ENCODE data around the gene UPK1B. TPM values are rescaled to one million over a fixed set of nuclear protein-coding genes. Genes with fewer than 3 reads are reported as not detected.
"Not testable (repeated sequence)": the region's sequence is repeated elsewhere in the genome, so short reads cannot be mapped to it uniquely, and the experiment has no call there.

The UPK1B gene
- total RNA-seq, 2 experiments from 2014 or later = not detected

GRCh38 chr3:119160361-119160760 lies 13.0 kb upstream of the UPK1B start:
- Mint-ChIP-seq H3K9me3 (peaks cover 9% of the 10 kb centered on the region), H3K36me3 (peaks cover 3% of the 10 kb centered on the region), H3K27ac (no peak overlapping the region), H3K27me3 (peaks cover 37% of the 10 kb centered on the region), H3K4me3 (no peak overlapping the region), H3K4me1 (no peaks in the 10 kb centered on the region)
- DNase-seq = no peak

GRCh38 chr3:119160815-119161214 lies 12.6 kb upstream of the UPK1B start:
- Mint-ChIP-seq H3K4me1 (no peaks in the 10 kb centered on the region), H3K9me3 (peaks cover 7% of the 10 kb centered on the region), H3K27ac (no peak overlapping the region), H3K36me3 (peaks cover 3% of the 10 kb centered on the region), H3K4me3 (no peak overlapping the region), H3K27me3 (peaks cover 40% of the 10 kb centered on the region)
- no peak for DNase-seq

GRCh38 chr3:119161240-119161639 lies 12.2 kb upstream of the UPK1B start:
- Mint-ChIP-seq H3K9me3 (peaks cover 7% of the 10 kb centered on the region), H3K4me1 (no peaks in the 10 kb centered on the region), H3K36me3 (peaks cover 3% of the 10 kb centered on the region), H3K4me3 (no peak overlapping the region), H3K27me3 (peaks cover 43% of the 10 kb centered on the region), H3K27ac (no peak overlapping the region)
- no peak for DNase-seq

- H3K27me3 Mint-ChIP-seq = peaks cover 38% of the 10 kb centered on the region
- not testable (repeated sequence) for H3K27ac Mint-ChIP-seq, H3K4me3 Mint-ChIP-seq, H3K4me1 Mint-ChIP-seq, H3K9me3 Mint-ChIP-seq, H3K36me3 Mint-ChIP-seq, DNase-seq
Measured at GRCh38 chr3:119164745-119165144, 8.7 kb upstream of the UPK1B start.

- DNase-seq = no peak
- H3K27me3 Mint-ChIP-seq = peaks cover 9% of the 10 kb centered on the region
- H3K4me3 Mint-ChIP-seq = no peak overlapping the region
- no peaks in the 10 kb centered on the region for H3K36me3 Mint-ChIP-seq
- no peak overlapping the region for H3K27ac Mint-ChIP-seq
- no peaks in the 10 kb centered on the region for H3K4me1 Mint-ChIP-seq
- no peaks in the 10 kb centered on the region for H3K9me3 Mint-ChIP-seq
Measured at GRCh38 chr3:119170821-119171220, 2.6 kb upstream of the UPK1B start.

- Mint-ChIP-seq H3K9me3 (no peaks in the 10 kb centered on the region), H3K4me3 (no peak overlapping the region), H3K4me1 (no peaks in the 10 kb centered on the region)
Measured at GRCh38 chr3:119175872-119176756, 2.7 kb downstream of the UPK1B start.

GRCh38 chr3:119176778-119177177 lies 3.4 kb downstream of the UPK1B start:
- H3K27ac Mint-ChIP-seq = no peak overlapping the region
- no peak for DNase-seq
- H3K4me1 Mint-ChIP-seq = no peaks in the 10 kb centered on the region
- H3K9me3 Mint-ChIP-seq = no peaks in the 10 kb centered on the region
- no peak overlapping the region for H3K4me3 Mint-ChIP-seq
- H3K36me3 Mint-ChIP-seq = no peaks in the 10 kb centered on the region
- peaks cover 32% of the 10 kb centered on the region for H3K27me3 Mint-ChIP-seq

More at GRCh38 chr3:119175872-119176756, 2.7 kb downstream of the UPK1B start:
- Mint-ChIP-seq H3K27me3 (peaks cover 32% of the 10 kb centered on the region), H3K27ac (no peak overlapping the region), H3K36me3 (no peaks in the 10 kb centered on the region)
- no peak for DNase-seq

GRCh38 chr3:119177321-119177720 lies 3.9 kb downstream of the UPK1B start:
- Mint-ChIP-seq H3K36me3 (no peaks in the 10 kb centered on the region), H3K27ac (no peak overlapping the region), H3K4me3 (no peak overlapping the region), H3K9me3 (no peaks in the 10 kb centered on the region), H3K4me1 (no peaks in the 10 kb centered on the region), H3K27me3 (peaks cover 32% of the 10 kb centered on the region)
- DNase-seq = no peak

GRCh38 chr3:119181765-119182164 lies 8.4 kb downstream of the UPK1B start:
- Mint-ChIP-seq H3K36me3 (no peaks in the 10 kb centered on the region), H3K27me3 (peaks cover 19% of the 10 kb centered on the region), H3K4me1 (no peaks in the 10 kb centered on the region), H3K4me3 (no peak overlapping the region), H3K9me3 (no peaks in the 10 kb centered on the region), H3K27ac (no peak overlapping the region)
- DNase-seq = no peak

GRCh38 chr3:119184111-119184510 lies 10.7 kb downstream of the UPK1B start:
- DNase-seq = no peak
- H3K4me3 Mint-ChIP-seq = no peak overlapping the region
- H3K36me3 Mint-ChIP-seq = no peaks in the 10 kb centered on the region
- no peaks in the 10 kb centered on the region for H3K4me1 Mint-ChIP-seq
- peaks cover 5% of the 10 kb centered on the region for H3K27me3 Mint-ChIP-seq
- H3K27ac Mint-ChIP-seq = no peak overlapping the region
- H3K9me3 Mint-ChIP-seq = no peaks in the 10 kb centered on the region

GRCh38 chr3:119184796-119185570 lies 11.6 kb downstream of the UPK1B start:
- Mint-ChIP-seq H3K4me3 (no peak overlapping the region), H3K9me3 (no peaks in the 10 kb centered on the region), H3K36me3 (no peaks in the 10 kb centered on the region), H3K4me1 (no peaks in the 10 kb centered on the region), H3K27me3 (peaks cover 4% of the 10 kb centered on the region), H3K27ac (no peak overlapping the region)
- DNase-seq = no peak

GRCh38 chr3:119187266-119187665 lies 13.9 kb downstream of the UPK1B start:
- Mint-ChIP-seq H3K27me3 (no peaks in the 10 kb centered on the region), H3K36me3 (no peaks in the 10 kb centered on the region), H3K4me3 (no peak overlapping the region), H3K4me1 (no peaks in the 10 kb centered on the region), H3K9me3 (no peaks in the 10 kb centered on the region), H3K27ac (no peak overlapping the region)
- no peak for DNase-seq

GRCh38 chr3:119191800-119192199 lies 18.4 kb downstream of the UPK1B start:
- Mint-ChIP-seq H3K27ac (no peak overlapping the region), H3K36me3 (no peaks in the 10 kb centered on the region), H3K27me3 (no peaks in the 10 kb centered on the region), H3K4me1 (no peaks in the 10 kb centered on the region), H3K9me3 (no peaks in the 10 kb centered on the region), H3K4me3 (no peak overlapping the region)
- DNase-seq = no peak

GRCh38 chr3:119194237-119195150 lies 21.1 kb downstream of the UPK1B start:
- Mint-ChIP-seq H3K4me1 (no peaks in the 10 kb centered on the region), H3K9me3 (no peaks in the 10 kb centered on the region), H3K27me3 (no peaks in the 10 kb centered on the region), H3K36me3 (no peaks in the 10 kb centered on the region), H3K27ac (no peak overlapping the region), H3K4me3 (no peak overlapping the region)
- DNase-seq = no peak

- Mint-ChIP-seq H3K4me1 (no peaks in the 10 kb centered on the region), H3K36me3 (no peaks in the 10 kb centered on the region), H3K27me3 (no peaks in the 10 kb centered on the region), H3K4me3 (no peak overlapping the region), H3K27ac (no peak overlapping the region), H3K9me3 (no peaks in the 10 kb centered on the region)
- DNase-seq = no peak
Measured at GRCh38 chr3:119195151-119195476, 21.7 kb downstream of the UPK1B start.
